ENCODE results near the gene SPINDOC.

Gene SPINDOC

DNA sequence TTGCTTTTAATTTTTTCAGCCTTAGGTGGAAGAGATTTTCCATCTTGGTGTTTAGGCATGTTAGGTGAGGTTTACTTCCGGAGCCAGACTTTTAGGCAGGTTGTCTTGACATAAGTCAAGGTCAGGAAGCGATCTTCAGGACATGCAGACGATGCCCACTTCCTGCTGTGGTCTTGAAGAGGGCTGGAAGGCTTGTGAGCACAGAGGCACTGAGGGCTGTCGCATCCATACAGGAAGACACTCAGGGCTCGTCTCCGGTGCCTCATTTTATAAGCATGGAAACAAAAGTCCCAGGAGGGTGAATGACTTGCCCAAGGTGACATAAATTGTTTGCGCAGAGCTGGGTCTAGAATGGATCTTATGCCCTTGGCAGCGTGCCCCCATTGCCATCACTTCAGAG lies 56.4 kb downstream of the SPINDOC start:
- Histone ChIP-seq H3K9me3 (no peaks in the 10 kb centered on the region), H3K4me3 (ENCODE audit: low read depth in 1 of 2, low read length in 1 of 2) (peak overlapping the region in 1 of 2 experiments; percentile 11), H3K27ac (peak overlapping the region; percentile 84), H3K36me3 (peaks cover 8% of the 10 kb centered on the region), H3K27me3 (no peaks in the 10 kb centered on the region), H3K4me1 (ENCODE audit: control insufficient read depth in 1 of 2, insufficient read depth in 1 of 2, low read depth in 1 of 2, low read length in 1 of 2) (peaks cover 100% of the 10 kb centered on the region in 2 experiments)
- TF ChIP-seq, protein P1, sequence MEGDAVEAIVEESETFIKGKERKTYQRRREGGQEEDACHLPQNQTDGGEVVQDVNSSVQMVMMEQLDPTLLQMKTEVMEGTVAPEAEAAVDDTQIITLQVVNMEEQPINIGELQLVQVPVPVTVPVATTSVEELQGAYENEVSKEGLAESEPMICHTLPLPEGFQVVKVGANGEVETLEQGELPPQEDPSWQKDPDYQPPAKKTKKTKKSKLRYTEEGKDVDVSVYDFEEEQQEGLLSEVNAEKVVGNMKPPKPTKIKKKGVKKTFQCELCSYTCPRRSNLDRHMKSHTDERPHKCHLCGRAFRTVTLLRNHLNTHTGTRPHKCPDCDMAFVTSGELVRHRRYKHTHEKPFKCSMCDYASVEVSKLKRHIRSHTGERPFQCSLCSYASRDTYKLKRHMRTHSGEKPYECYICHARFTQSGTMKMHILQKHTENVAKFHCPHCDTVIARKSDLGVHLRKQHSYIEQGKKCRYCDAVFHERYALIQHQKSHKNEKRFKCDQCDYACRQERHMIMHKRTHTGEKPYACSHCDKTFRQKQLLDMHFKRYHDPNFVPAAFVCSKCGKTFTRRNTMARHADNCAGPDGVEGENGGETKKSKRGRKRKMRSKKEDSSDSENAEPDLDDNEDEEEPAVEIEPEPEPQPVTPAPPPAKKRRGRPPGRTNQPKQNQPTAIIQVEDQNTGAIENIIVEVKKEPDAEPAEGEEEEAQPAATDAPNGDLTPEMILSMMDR (IDR thresholded peaks at IDR 0.05), result no peak

DNA sequence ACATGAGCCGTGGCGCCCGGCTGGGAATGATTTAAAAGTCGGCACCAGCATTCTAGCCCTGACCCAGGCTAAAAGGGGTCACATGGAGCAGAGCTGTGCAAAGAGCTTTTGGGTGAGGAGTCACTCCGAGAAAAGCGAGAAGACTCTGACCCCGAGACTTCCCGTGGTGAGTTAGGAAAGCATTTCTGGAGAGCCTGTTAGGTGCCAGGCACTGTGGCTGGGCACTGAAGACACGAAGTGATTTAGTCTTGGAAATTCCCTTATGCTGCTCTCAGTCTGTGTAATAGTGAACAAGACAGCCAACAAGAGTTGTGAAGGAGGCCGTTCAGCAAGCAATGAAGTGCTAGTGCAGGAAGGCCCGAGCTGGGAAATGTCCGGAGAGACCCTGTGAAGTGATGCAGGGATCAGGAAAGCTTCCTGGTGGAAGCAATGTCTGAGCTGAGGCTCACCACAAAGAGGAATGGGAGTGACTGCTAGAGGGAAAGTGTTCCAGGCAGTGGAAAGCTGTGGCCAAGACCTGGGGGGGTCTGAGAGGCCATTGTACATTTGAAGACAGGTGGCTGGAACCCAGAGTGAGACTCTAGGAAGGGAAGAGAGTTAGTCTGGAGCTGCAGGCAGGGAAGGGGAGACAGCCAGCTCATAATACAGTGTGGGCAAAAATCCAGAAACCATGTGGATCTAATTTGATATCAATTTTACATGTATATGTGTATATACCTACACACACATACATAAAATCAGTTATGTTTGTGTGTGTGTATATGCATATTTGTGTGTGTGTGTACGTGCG lies 57.3 kb downstream of the SPINDOC start:
- Histone ChIP-seq H3K27ac (peak overlapping the region; percentile 84), H3K4me3 (ENCODE audit: low read depth in 1 of 2, low read length in 1 of 2) (peak overlapping the region; percentile 0 to 11), H3K9me3 (no peaks in the 10 kb centered on the region), H3K27me3 (no peaks in the 10 kb centered on the region), H3K36me3 (peaks cover under 1% of the 10 kb centered on the region), H3K4me1 (ENCODE audit: control insufficient read depth in 1 of 2, insufficient read depth in 1 of 2, low read depth in 1 of 2, low read length in 1 of 2) (peaks cover 92 to 94% of the 10 kb centered on the region in 2 experiments)
- TF ChIP-seq, protein P1 (IDR thresholded peaks at IDR 0.05), result no peak

DNA sequence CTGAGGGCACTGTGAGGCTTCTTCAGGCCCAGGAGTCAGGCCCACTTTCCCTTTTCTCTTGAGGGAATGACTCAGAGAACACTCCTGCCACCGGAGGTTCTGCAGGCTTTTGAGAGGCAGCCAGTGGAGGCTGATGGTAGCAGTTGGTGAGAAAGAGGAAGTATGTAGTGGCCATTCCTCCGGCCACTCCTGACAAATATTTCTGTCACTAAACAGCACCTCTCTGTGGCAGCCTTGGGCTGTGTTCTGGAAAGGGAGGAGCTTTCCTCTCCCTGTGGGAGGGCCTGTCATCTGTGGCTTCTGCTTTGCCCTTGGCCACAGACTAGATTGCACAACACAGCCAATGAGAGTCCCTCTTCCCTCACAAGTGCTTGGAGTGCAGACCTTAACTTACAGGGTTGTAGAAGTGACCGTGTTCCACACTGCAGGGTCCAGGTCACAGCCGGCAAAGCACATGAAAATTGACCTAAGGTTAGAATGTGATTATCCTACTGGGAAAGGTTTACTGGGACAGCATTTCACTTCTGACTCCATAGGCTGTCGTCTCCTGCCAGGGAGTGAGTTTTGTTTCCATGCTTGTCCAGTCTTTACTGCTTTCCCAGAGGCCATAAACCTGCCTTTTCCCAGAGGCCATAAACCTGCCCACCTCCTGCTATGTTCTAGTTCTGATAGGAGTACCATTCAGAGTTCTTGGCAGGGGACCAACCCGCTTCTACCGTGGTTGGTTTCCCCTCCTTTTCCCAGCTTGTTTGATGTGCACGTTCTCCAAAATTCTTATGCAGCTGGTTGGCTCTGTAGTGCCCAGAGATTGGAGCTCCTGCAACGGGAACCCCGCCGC lies 58.9 kb downstream of the SPINDOC start:
- H3K27ac ChIP-seq, result peak overlapping the region; percentile 84
- H3K9me3 ChIP-seq, result no peaks in the 10 kb centered on the region
- H3K4me3 ChIP-seq (ENCODE audit: low read depth in 1 of 2, low read length in 1 of 2), result peak overlapping the region; percentile 47 to 57
- peaks cover 5% of the 10 kb centered on the region for H3K36me3 ChIP-seq
- TF ChIP-seq, protein P1 (IDR thresholded peaks at IDR 0.05), result peak; percentile 99
- no peaks in the 10 kb centered on the region for H3K27me3 ChIP-seq
- H3K4me1 ChIP-seq (ENCODE audit: control insufficient read depth in 1 of 2, insufficient read depth in 1 of 2, low read depth in 1 of 2, low read length in 1 of 2), result peaks cover 75 to 82% of the 10 kb centered on the region in 2 experiments

DNA sequence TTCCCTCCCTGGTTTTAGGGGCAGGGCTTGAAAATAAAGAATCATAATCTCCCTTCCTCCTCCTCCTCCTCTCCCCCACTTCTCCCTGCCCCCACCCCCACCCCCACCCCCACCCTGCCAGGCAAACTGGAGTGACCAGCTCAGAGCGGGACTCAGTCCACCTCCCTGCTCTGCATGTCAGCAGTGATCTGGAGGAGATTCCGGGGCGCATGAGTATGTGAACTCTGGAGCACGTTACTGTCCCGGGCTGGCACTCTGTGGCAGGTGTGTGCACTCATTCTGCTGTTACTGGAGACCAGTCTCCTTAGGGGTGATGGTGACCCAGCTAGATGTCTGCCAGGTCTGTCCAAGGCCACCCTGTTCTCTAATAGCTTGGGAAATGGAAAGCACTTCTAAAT lies 59.5 kb downstream of the SPINDOC start:
- Histone ChIP-seq H3K4me3 (ENCODE audit: low read depth in 1 of 2, low read length in 1 of 2) (peak overlapping the region; percentile 47 to 57), H3K9me3 (no peaks in the 10 kb centered on the region), H3K27me3 (no peaks in the 10 kb centered on the region), H3K27ac (peak overlapping the region; percentile 84), H3K36me3 (peaks cover 5% of the 10 kb centered on the region), H3K4me1 (ENCODE audit: control insufficient read depth in 1 of 2, insufficient read depth in 1 of 2, low read depth in 1 of 2, low read length in 1 of 2) (peaks cover 69 to 78% of the 10 kb centered on the region in 2 experiments)
- TF ChIP-seq, protein P1 (IDR thresholded peaks at IDR 0.05), result no peak

DNA sequence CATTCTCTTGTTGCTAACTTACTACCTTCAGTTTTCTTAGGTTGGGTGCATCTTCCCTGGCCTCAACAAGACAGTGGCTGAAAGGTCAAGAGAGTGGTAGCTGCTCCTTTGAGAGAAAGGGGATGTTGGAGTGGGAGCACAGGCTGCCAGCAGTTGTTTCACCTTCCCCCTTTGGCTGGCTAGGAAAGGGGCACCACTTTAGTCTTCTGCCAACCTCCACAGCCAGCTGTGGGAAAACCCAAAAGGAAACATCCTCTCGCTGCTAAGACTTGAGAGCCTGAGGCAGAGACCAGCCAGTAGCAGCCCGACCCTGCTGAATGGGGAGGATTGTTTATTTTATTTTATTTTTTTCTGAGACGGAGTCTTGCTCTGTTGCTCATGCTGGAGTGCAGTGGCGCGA lies 60.1 kb downstream of the SPINDOC start:
- H3K27ac ChIP-seq, result peak overlapping the region; percentile 84
- no peaks in the 10 kb centered on the region for H3K27me3 ChIP-seq
- peaks cover 5% of the 10 kb centered on the region for H3K36me3 ChIP-seq
- TF ChIP-seq, protein P1 (IDR thresholded peaks at IDR 0.05), result no peak
- H3K4me1 ChIP-seq (ENCODE audit: control insufficient read depth in 1 of 2, insufficient read depth in 1 of 2, low read depth in 1 of 2, low read length in 1 of 2), result peaks cover 64 to 75% of the 10 kb centered on the region in 2 experiments
- H3K4me3 ChIP-seq (ENCODE audit: low read depth in 1 of 2, low read length in 1 of 2), result peak overlapping the region in 1 of 2 experiments; percentile 57
- no peaks in the 10 kb centered on the region for H3K9me3 ChIP-seq
